OCI-LY7 (cell line): ENCODE data around the gene PTPRS. TPM values are rescaled to one million over a fixed set of nuclear protein-coding genes. Genes with fewer than 3 reads are reported as not detected.

Source experiments
- BruUV-seq: library from RNA; stranded (reverse); fragments of 400-500 nt; replicated peaks from 2 replicates; lab custom pipeline; 2021; lab: Mats Ljungman, UMichigan
- CTCF ChIA-PET: fragments of 300-600 bp; sonication (Branson Sonifier 250); formaldehyde crosslinking; loops from one replicate; lab custom pipeline; 2022; ENCODE audit warnings: antibody characterized with exemption; ENCODE audit not compliant: unreplicated experiment; lab: Charles Lee
- POLR2A ChIA-PET: fragments of 300-600 bp; sonication (Branson Sonifier 250); formaldehyde crosslinking; loops from one replicate; lab custom pipeline; 2022; ENCODE audit warnings: antibody characterized with exemption; lab: Charles Lee
- DNase-seq: peaks from one replicate; pipeline ENCODE4 v3.0.0-alpha.2; 2015; ENCODE audit warnings: low spot score
- H2AFZ ChIP-seq: fragments of 200-600 bp; sonication (generic), shearing (Covaris generic); 2 replicates; pipeline ENCODE4 v1.6.1; 2014; ENCODE audit warnings: mild to moderate bottlenecking, antibody characterized with exemption, low read length, moderate library complexity
- H3K27ac ChIP-seq: fragments of 200-600 bp; sonication (generic); 2 replicates; pipeline ENCODE4 v1.5.1; 2014; ENCODE audit warnings: mixed run types, low read depth, mild to moderate bottlenecking, moderate library complexity, low read length, inconsistent platforms; ENCODE audit not compliant: poor library complexity, severe bottlenecking
- H3K36me3 ChIP-seq: fragments of 200-600 bp; sonication (generic); 2 replicates; pipeline ENCODE4 v1.6.1; 2014; ENCODE audit warnings: mild to moderate bottlenecking, antibody characterized with exemption, low read length, moderate library complexity, mixed read lengths; ENCODE audit not compliant: insufficient read depth
- H3K4me1 ChIP-seq: fragments of 200-600 bp; sonication (generic); 2 replicates; pipeline ENCODE4 v1.5.1; 2014; ENCODE audit warnings: mild to moderate bottlenecking, low read length; ENCODE audit not compliant: insufficient read depth, poor library complexity, severe bottlenecking
- H3K4me2 ChIP-seq: fragments of 200-600 bp; sonication (generic); 2 replicates; pipeline ENCODE4 v1.6.1; 2014; ENCODE audit warnings: mild to moderate bottlenecking, low read length
- H3K4me3 ChIP-seq: fragments of 200-600 bp; sonication (generic); 2 replicates; pipeline ENCODE4 v1.5.1; 2014; ENCODE audit warnings: mild to moderate bottlenecking, low read depth, low read length; ENCODE audit not compliant: poor library complexity, severe bottlenecking
- H3K79me2 ChIP-seq: fragments of 200-600 bp; sonication (generic); 2 replicates; pipeline ENCODE4 v1.6.1; 2016; ENCODE audit warnings: low read depth, mild to moderate bottlenecking, low read length, moderate library complexity, mixed read lengths; ENCODE audit not compliant: insufficient read depth
- H3K9me2 ChIP-seq: fragments of 200-600 bp; sonication (generic); 2 replicates; pipeline ENCODE4 v1.6.1; 2016; ENCODE audit warnings: mild to moderate bottlenecking, low read length, mixed read lengths; ENCODE audit not compliant: insufficient read depth
- H3K9me3 ChIP-seq: fragments of 200-600 bp; sonication (generic); 2 replicates; pipeline ENCODE4 v1.6.1; 2014; ENCODE audit warnings: mild to moderate bottlenecking, mixed run types, low read length, mixed read lengths
- H4K20me1 ChIP-seq: fragments of 200-600 bp; sonication (generic); 2 replicates; pipeline ENCODE4 v1.6.1; 2014; ENCODE audit warnings: mild to moderate bottlenecking, antibody characterized with exemption, low read length, moderate library complexity, mixed read lengths; ENCODE audit not compliant: insufficient read depth
- CTCF ChIP-seq: fragments of 200-600 bp; sonication (generic); conservative IDR thresholded peaks from 2 replicates; pipeline ENCODE4 v1.5.1; 2014; ENCODE audit warnings: mild to moderate bottlenecking, antibody characterized with exemption, low read length, moderate library complexity, mixed read lengths
- EZH2phosphoT487 ChIP-seq: fragments of 200-600 bp; sonication (generic); IDR thresholded peaks from 2 replicates; pipeline ENCODE4 v1.6.1; 2018; ENCODE audit warnings: low read depth, borderline replicate concordance, mild to moderate bottlenecking, mixed run types, antibody characterized with exemption, low read length, moderate library complexity, mixed read lengths
- intact Hi-C: fragments of 100-400 bp; cut with micrococcal nuclease; formaldehyde crosslinking; loops from one replicate; pipeline ENCODE4 v1.10.0; 2022; ENCODE audit not compliant: unreplicated experiment
- total RNA-seq, 2 experiments: library from RNA; depleted of rRNA in 1 of 2; stranded (reverse); fragments of >200 nt in 1 of 2; shearing (Covaris generic) in 1 of 2; gene quantifications; 2 replicates each; pipeline ENCODE4 v1.2.3, GENCODE V29; 2014 to 2022

The PTPRS gene
- total RNA-seq, 2 experiments from 2014 or later = 48.5 to 88.7 TPM

GRCh38 chr19:5341981-5342380 is 1.4 kb upstream of the PTPRS start:
- H3K36me3 ChIP-seq = no peaks in the 10 kb centered on the region
- no peak for DNase-seq
- H2AFZ ChIP-seq = no peak overlapping the region
- no peak overlapping the region for H3K4me3 ChIP-seq
- no peaks in the 10 kb centered on the region for H3K9me2 ChIP-seq
- no TSS peak for BruUV-seq
- H3K9me3 ChIP-seq = no peaks in the 10 kb centered on the region
- H4K20me1 ChIP-seq = no peaks in the 10 kb centered on the region
- ChIA-PET CTCF (no interaction called here), POLR2A (no interaction called here)
- H3K27ac ChIP-seq = no peak overlapping the region
- no peak overlapping the region for H3K4me2 ChIP-seq
- intact Hi-C loops = loop anchor here (5.0 kb wide), 1 partner anchor 115 kb away; no protein-coding TSS in a partner anchor
- no peak for TF ChIP-seq CTCF
- TF ChIP-seq EZH2phosphoT487 = no peak
- no peaks in the 10 kb centered on the region for H3K79me2 ChIP-seq
- peaks cover 29% of the 10 kb centered on the region for H3K4me1 ChIP-seq

- Histone ChIP-seq H2AFZ (no peak overlapping the region; the same call in 1 of the 2 replicates), H3K79me2 (no peaks in the 10 kb centered on the region), H3K4me2 (no peak overlapping the region), H3K4me3 (no peak overlapping the region), H3K36me3 (no peaks in the 10 kb centered on the region), H3K4me1 (peaks cover 35% of the 10 kb centered on the region), H3K27ac (no peak overlapping the region), H3K9me3 (no peaks in the 10 kb centered on the region), H3K9me2 (no peaks in the 10 kb centered on the region), H4K20me1 (no peaks in the 10 kb centered on the region)
- DNase-seq = no peak
- no peak for TF ChIP-seq EZH2phosphoT487
- no peak for TF ChIP-seq CTCF
- CTCF ChIA-PET = no interaction called here
- BruUV-seq = no TSS peak
- POLR2A ChIA-PET = no interaction called here
- intact Hi-C loops = loop anchor here (5.0 kb wide), 1 partner anchor 114 kb away; no protein-coding TSS in a partner anchor
Measured at GRCh38 chr19:5341448-5341820, 822 bp upstream of the PTPRS start.

- no TSS peak for BruUV-seq
- peak; percentile 60 for TF ChIP-seq CTCF
- no peak for TF ChIP-seq EZH2phosphoT487
- no peaks in the 10 kb centered on the region for H3K9me2 ChIP-seq
- H3K79me2 ChIP-seq = no peaks in the 10 kb centered on the region
- H2AFZ ChIP-seq = peak overlapping the region; percentile 77
- ChIA-PET CTCF (interaction anchor here (0.5 kb wide), 1 partner anchor 168 kb away, joined by 4 read pairs; no protein-coding TSS in a partner anchor), POLR2A (no interaction called here)
- no peaks in the 10 kb centered on the region for H3K36me3 ChIP-seq
- H4K20me1 ChIP-seq = no peaks in the 10 kb centered on the region
- peak; percentile 51 for DNase-seq
- peak overlapping the region; percentile 77 for H3K4me3 ChIP-seq
- intact Hi-C loops = loop anchor here (5.0 kb wide), 2 partner anchors 63 to 113 kb away; no protein-coding TSS in a partner anchor
- H3K4me2 ChIP-seq = peak overlapping the region; percentile 84
- peaks cover 48% of the 10 kb centered on the region for H3K4me1 ChIP-seq
- no peaks in the 10 kb centered on the region for H3K9me3 ChIP-seq
- peak overlapping the region; percentile 37 for H3K27ac ChIP-seq
Measured at GRCh38 chr19:5339950-5340636, 519 bp downstream of the PTPRS start.
